ENCODE data around the gene FTO. TPM values are rescaled to one million over a fixed set of nuclear protein-coding genes. Genes with fewer than 3 reads are reported as not detected.

Gene FTO
- total RNA-seq, 2 donors from 2014 or later, result 72.7 to 73.6 TPM

- no peak for DNase-seq (ENCODE audit: low spot score)
- Histone ChIP-seq H3K36me3 (no peaks in the 10 kb centered on the region), H3K4me1 (replicated peaks) (no peaks in the 10 kb centered on the region), H3K27me3 (replicated peaks; ENCODE audit: insufficient read depth) (no peaks in the 10 kb centered on the region), H3K27ac (no peak overlapping the region), H3K9me3 (no peaks in the 10 kb centered on the region), H3K4me3 (no peak overlapping the region)
- intact Hi-C loops (cut with DNase I), result no loop called here
- WGBS, result 89% methylated on average over 4 of the region's 4 CpGs
- no peak for TF ChIP-seq POLR2A (IDR thresholded peaks at IDR 0.05)
- no peak for TF ChIP-seq POLR2AphosphoS5 (IDR thresholded peaks at IDR 0.05)
- TF ChIP-seq, protein P1, sequence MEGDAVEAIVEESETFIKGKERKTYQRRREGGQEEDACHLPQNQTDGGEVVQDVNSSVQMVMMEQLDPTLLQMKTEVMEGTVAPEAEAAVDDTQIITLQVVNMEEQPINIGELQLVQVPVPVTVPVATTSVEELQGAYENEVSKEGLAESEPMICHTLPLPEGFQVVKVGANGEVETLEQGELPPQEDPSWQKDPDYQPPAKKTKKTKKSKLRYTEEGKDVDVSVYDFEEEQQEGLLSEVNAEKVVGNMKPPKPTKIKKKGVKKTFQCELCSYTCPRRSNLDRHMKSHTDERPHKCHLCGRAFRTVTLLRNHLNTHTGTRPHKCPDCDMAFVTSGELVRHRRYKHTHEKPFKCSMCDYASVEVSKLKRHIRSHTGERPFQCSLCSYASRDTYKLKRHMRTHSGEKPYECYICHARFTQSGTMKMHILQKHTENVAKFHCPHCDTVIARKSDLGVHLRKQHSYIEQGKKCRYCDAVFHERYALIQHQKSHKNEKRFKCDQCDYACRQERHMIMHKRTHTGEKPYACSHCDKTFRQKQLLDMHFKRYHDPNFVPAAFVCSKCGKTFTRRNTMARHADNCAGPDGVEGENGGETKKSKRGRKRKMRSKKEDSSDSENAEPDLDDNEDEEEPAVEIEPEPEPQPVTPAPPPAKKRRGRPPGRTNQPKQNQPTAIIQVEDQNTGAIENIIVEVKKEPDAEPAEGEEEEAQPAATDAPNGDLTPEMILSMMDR (IDR thresholded peaks at IDR 0.05), result no peak
Observed at GRCh38 chr16:54126907-54127306, 423.0 kb downstream of the FTO start.

DNA sequence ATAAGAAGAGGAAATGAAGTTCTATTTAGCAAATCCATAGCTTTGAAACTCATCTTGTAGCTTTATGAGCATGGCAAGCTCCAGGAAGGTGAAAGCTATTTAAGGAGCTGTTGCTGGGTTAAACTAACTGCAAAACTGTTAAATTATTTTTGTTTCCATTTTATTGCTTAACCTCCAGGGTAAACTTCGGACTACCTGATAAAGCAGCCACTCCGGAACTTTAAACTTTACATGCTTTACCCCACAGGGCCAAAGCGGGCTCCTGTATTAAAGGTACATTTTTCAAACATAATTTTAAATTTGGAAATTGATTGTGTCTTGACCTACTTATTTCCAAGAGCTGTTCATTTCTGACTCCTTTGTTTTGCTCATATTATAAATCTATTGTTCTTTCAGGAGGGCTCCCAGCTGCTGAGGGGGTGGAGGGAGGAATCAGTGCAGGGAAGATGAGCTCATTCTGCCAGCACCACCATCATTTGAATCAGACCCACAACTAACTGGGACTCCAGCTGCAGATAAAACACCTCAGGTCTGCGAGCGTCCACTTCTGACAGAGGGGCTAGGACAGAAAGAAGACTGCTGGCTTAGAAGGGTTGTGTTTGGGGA, 424.8 kb downstream of the FTO start:
- Histone ChIP-seq H3K36me3 (no peaks in the 10 kb centered on the region), H3K4me1 (replicated peaks) (no peaks in the 10 kb centered on the region), H3K27me3 (replicated peaks; ENCODE audit: insufficient read depth) (no peaks in the 10 kb centered on the region), H3K4me3 (no peak overlapping the region), H3K9me3 (no peaks in the 10 kb centered on the region), H3K27ac (no peak overlapping the region)
- no peak for TF ChIP-seq POLR2A (IDR thresholded peaks at IDR 0.05)
- TF ChIP-seq, protein P1 (IDR thresholded peaks at IDR 0.05), result no peak
- no peak for TF ChIP-seq POLR2AphosphoS5 (IDR thresholded peaks at IDR 0.05)
- intact Hi-C loops (cut with DNase I), result no loop called here
- WGBS, result 56% methylated on average over 5 of the region's 5 CpGs
- no peak for DNase-seq (ENCODE audit: low spot score)

DNA sequence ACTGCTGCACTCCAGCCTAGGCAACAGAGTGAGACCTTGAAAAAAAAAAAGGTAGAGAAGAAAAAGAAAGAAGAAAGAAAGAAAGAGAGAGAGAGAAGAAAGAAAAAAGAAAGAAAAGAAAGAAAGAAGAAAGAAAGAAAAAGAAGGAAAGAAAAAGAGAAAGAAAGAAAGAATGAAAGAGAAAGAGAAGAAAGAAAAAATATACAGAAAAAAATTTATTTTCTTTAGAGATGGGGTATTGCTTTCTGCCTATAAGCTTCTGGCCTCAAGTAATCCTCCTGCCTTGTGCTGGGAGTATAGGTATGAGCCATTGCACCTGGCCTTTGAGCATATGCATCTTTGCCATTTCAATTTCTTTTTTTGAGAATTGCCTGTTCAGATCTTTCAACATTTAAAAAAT, 425.9 kb downstream of the FTO start:
- Histone ChIP-seq H3K36me3 (no peaks in the 10 kb centered on the region), H3K9me3 (no peaks in the 10 kb centered on the region), H3K27me3 (replicated peaks; ENCODE audit: insufficient read depth) (no peaks in the 10 kb centered on the region), H3K4me3 (no peak overlapping the region), H3K4me1 (replicated peaks) (no peaks in the 10 kb centered on the region), H3K27ac (no peak overlapping the region)
- no peak for DNase-seq (ENCODE audit: low spot score)
- TF ChIP-seq POLR2AphosphoS5 (IDR thresholded peaks at IDR 0.05), result no peak
- TF ChIP-seq, protein P1 (IDR thresholded peaks at IDR 0.05), result no peak
- no peak for TF ChIP-seq POLR2A (IDR thresholded peaks at IDR 0.05)
- intact Hi-C loops (cut with DNase I), result no loop called here

GRCh38 chr16:54135361-54136275, 431.7 kb downstream of the FTO start:
- TF ChIP-seq, protein P1 (IDR thresholded peaks at IDR 0.05), result no peak
- TF ChIP-seq POLR2A (IDR thresholded peaks at IDR 0.05) (no peak), POLR2AphosphoS5 (IDR thresholded peaks at IDR 0.05) (no peak)
- Histone ChIP-seq H3K27ac (no peak overlapping the region), H3K9me3 (no peaks in the 10 kb centered on the region), H3K4me3 (no peak overlapping the region), H3K4me1 (replicated peaks) (no peaks in the 10 kb centered on the region), H3K36me3 (no peaks in the 10 kb centered on the region), H3K27me3 (replicated peaks; ENCODE audit: insufficient read depth) (no peaks in the 10 kb centered on the region)
- WGBS, result 79% methylated on average over 5 of the region's 5 CpGs
- intact Hi-C loops (cut with DNase I), result no loop called here
- DNase-seq (ENCODE audit: low spot score), result no peak

Data from prostate gland (tissue), 2 donors.